Measurements from ENCODE around the gene ODAPH. TPM values are rescaled to one million over a fixed set of nuclear protein-coding genes. Genes with fewer than 3 reads are reported as not detected.
A peak's percentile ranks its signal among the peaks of the same experiment; 100 is the strongest.
"Not testable (repeated sequence)": the region's sequence is repeated elsewhere in the genome, so short reads cannot be mapped to it uniquely, and the experiment has no call there.

Gene ODAPH
- total RNA-seq, 1 donor from 2014 or later, result not detected

DNA sequence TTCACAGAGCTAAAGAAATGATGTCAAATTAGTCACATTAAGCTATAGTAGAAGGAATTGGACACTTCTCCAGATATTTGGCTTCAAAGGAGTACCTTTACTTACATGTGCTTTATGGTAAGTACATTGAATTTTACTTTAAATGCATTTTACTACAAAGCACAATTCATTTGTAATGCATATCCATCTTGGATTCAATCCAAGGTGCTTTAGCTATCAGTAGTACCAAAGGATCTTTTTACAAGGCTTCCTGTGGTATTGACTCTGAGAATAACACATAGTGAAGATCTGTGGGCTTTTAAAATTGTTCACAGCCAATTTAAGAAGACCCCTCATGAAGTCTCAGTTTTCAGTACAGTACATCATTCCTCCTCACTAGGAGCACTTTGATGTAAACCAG, 28.4 kb upstream of the ODAPH start:
- peaks cover 1% of the 10 kb centered on the region for H3K36me3 ChIP-seq (ENCODE audit: control insufficient read depth, insufficient read depth, low read length)
- TF ChIP-seq, protein P1, sequence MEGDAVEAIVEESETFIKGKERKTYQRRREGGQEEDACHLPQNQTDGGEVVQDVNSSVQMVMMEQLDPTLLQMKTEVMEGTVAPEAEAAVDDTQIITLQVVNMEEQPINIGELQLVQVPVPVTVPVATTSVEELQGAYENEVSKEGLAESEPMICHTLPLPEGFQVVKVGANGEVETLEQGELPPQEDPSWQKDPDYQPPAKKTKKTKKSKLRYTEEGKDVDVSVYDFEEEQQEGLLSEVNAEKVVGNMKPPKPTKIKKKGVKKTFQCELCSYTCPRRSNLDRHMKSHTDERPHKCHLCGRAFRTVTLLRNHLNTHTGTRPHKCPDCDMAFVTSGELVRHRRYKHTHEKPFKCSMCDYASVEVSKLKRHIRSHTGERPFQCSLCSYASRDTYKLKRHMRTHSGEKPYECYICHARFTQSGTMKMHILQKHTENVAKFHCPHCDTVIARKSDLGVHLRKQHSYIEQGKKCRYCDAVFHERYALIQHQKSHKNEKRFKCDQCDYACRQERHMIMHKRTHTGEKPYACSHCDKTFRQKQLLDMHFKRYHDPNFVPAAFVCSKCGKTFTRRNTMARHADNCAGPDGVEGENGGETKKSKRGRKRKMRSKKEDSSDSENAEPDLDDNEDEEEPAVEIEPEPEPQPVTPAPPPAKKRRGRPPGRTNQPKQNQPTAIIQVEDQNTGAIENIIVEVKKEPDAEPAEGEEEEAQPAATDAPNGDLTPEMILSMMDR (IDR thresholded peaks at IDR 0.05; ENCODE audit: insufficient read depth, low read length, severe bottlenecking), result no peak

DNA sequence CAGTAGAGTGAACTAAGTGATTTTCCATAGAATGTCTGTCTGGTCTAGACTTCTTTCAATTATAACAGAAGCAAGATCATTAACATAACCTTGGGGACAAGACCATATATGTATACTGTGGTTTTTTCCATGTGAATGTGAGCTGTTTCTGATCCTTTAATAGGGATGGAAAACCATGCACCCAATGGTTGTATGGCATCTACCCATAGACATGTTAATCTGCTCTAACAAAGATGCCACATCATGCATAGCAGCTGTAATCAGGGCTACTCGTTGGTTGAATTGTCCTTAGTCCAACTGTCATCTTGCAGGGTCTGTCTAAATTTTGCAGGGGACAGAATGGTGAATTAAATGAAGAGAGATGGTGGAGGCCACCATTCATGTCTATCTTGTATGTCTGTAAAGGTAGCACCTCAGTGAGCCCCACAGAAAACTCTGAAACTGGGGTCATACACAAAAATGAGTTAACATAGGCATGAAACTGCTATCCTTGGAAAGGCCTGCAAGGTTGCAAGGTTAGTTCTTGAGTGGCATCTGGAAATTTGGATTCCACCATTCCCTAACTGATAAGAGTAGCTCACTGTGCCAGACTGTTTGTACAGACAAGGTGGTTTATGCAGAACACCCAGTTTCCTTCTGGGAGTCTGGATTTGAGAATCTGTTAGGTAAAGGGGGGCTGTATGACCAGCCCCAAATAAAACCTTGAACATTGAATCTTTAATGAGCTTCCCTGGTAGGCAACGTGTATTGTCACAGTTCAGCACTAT, 25.1 kb upstream of the ODAPH start:
- Histone ChIP-seq H3K4me3 (ENCODE audit: low read depth, low read length) (no peak overlapping the region), H3K36me3 (ENCODE audit: control insufficient read depth, insufficient read depth, low read length) (peaks cover 1% of the 10 kb centered on the region), H3K27me3 (ENCODE audit: control insufficient read depth, insufficient read depth, low read length) (no peaks in the 10 kb centered on the region)
- DNase-seq (ENCODE audit: low read depth), result no peak
- TF ChIP-seq, protein P1 (IDR thresholded peaks at IDR 0.05; ENCODE audit: insufficient read depth, low read length, severe bottlenecking), result no peak
- FAIRE-seq, result no peak

More for the DNA sequence above, 28.4 kb upstream of the ODAPH start:
- DNase-seq (ENCODE audit: low read depth), result no peak
- Histone ChIP-seq H3K27me3 (ENCODE audit: control insufficient read depth, insufficient read depth, low read length) (no peaks in the 10 kb centered on the region), H3K4me3 (ENCODE audit: low read depth, low read length) (no peak overlapping the region)
- FAIRE-seq, result no peak

DNA sequence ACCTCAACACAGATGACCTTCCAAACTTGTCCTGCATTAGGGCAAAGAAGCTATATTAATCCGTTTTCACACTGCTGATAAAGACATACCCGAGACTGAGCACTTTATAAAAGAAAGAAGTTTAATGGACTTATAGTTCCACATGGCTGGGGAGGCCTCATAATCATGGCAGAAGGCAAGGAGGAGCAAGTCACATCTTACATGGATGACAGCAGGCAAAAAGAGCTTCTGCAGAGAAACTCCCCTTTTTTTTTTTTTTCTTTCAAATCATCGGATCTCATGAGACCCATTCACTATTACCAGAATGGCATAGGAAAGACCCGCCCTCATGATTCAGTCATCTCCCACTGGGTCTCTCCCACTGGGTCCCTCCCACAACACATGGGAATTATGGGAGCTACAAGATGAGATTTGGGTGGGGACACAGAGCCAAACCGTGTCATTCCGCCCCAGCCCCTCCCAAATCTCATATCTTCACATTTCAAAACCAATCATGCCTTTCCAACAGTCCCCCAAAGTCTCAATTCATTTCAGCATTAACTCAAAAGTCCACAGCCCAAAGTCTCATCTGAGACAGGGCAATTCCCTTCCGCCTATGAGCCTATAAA, 24.2 kb upstream of the ODAPH start:
- not testable (repeated sequence) for FAIRE-seq; H3K4me3 ChIP-seq (ENCODE audit: low read depth, low read length); H3K36me3 ChIP-seq (ENCODE audit: control insufficient read depth, insufficient read depth, low read length); H3K27me3 ChIP-seq (ENCODE audit: control insufficient read depth, insufficient read depth, low read length); DNase-seq (ENCODE audit: low read depth)

DNA sequence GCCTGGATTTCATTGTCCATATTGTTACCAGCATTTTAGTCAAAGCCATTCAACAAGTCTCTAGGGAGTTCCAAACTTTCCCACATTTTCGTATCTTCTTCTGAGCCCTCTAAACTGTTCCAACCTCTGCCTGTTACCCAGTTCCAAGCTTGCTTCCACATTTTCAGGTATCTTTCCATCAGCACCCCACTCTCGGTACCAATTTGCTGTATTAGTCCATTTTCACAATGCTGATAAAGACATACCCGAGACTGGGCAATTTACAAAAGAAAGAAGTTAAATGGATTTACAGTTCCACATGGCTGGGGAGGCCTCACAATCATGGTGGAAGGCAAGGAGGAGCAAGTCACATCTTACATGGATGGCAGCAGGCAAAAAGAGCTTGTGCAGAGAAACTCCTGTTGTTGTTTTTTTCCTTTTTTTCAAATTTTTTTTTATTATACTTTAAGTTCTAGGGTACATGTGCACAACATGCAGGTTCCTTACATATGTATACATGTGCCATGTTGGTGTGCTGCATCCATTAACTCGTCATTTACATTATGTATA, 22.5 kb upstream of the ODAPH start:
- not testable (repeated sequence) for H3K27me3 ChIP-seq (ENCODE audit: control insufficient read depth, insufficient read depth, low read length); FAIRE-seq; DNase-seq (ENCODE audit: low read depth); H3K4me3 ChIP-seq (ENCODE audit: low read depth, low read length); H3K36me3 ChIP-seq (ENCODE audit: control insufficient read depth, insufficient read depth, low read length)

DNA sequence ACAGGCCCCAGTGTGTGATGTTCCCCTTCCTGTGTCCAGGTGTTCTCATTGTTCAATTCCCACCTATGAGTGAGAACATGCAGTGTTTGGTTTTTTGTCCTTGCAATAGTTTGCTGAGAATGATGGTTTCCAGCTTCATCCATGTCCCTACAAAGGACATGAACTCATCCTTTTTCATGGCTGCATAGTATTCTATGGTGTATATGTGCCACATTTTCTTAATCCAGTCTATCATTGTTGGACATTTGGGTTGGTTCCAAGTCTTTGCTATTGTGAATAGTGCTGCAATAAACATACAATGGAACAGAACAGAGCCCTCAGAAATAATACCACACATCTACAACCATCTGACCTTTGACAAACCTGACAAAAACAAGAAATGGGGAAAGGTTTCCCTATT, 21.9 kb upstream of the ODAPH start:
- H3K27me3 ChIP-seq (ENCODE audit: control insufficient read depth, insufficient read depth, low read length); DNase-seq (ENCODE audit: low read depth); FAIRE-seq; H3K4me3 ChIP-seq (ENCODE audit: low read depth, low read length); H3K36me3 ChIP-seq (ENCODE audit: control insufficient read depth, insufficient read depth, low read length): not testable (repeated sequence)

DNA sequence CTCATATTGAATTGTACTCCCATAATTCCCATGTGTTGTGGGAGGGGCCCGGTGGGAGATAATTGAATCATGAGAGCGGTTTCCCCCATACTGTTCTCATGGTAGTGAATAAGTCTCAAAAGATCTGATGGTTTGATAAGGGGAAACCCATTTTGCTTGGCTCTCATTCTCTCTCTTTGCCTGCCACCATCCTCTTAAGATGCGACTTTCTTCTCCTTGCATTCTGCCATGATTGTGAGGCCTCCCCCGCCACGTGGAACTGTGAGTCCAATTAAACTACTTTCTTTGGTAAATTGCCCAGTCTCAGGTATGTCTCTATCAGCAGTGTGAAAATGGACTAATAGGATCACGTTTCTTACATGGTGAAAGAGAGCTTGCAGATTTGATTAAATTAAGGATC, 18.6 kb upstream of the ODAPH start:
- H3K27me3 ChIP-seq (ENCODE audit: control insufficient read depth, insufficient read depth, low read length); DNase-seq (ENCODE audit: low read depth); H3K4me3 ChIP-seq (ENCODE audit: low read depth, low read length); H3K36me3 ChIP-seq (ENCODE audit: control insufficient read depth, insufficient read depth, low read length); FAIRE-seq: not testable (repeated sequence)

DNA sequence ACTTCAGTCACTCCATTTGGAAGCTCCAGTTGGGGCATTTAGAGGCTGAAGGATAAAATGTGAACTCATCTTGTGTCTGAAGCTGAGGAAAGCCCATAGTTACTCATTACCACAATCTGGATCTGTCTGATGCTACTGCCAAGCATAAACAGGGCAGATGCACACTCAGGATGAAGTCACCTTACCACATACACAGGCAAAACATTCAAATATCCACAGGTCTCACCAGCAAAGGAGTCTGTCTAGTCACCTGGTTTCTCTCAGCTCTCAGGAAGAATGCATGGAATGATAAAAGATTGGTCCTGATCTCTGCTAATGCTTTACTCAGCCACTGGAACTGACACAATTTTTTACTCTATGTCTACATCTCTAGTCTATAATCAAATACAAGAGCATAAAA, 13.0 kb upstream of the ODAPH start:
- FAIRE-seq, result no peak
- DNase-seq (ENCODE audit: low read depth), result peak; percentile 98
- no peak overlapping the region for H3K4me3 ChIP-seq (ENCODE audit: low read depth, low read length)
- H3K36me3 ChIP-seq (ENCODE audit: control insufficient read depth, insufficient read depth, low read length), result peaks cover 1% of the 10 kb centered on the region
- TF ChIP-seq, protein P1 (IDR thresholded peaks at IDR 0.05; ENCODE audit: insufficient read depth, low read length, severe bottlenecking), result no peak
- H3K27me3 ChIP-seq (ENCODE audit: control insufficient read depth, insufficient read depth, low read length), result no peaks in the 10 kb centered on the region

DNA sequence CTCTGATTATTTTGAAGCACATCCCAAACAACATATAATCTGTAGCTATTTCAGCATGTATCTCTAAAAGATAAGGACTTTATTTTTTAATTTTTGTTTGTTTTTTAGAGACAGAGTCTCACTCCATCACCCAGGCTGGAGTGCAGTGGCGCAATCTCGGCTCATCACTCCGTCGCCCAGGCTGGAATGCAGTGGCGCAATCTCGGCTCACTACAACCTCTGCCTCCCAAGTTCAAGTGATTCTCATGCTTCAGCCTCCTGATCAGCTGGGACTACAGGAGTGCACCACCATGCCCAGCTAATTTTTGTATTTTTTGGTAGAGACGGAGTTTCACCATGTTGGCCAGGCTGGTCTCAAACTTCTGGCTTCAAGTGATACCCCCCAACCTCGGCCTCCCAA, 11.6 kb upstream of the ODAPH start:
- H3K27me3 ChIP-seq (ENCODE audit: control insufficient read depth, insufficient read depth, low read length); H3K36me3 ChIP-seq (ENCODE audit: control insufficient read depth, insufficient read depth, low read length); DNase-seq (ENCODE audit: low read depth); H3K4me3 ChIP-seq (ENCODE audit: low read depth, low read length); FAIRE-seq: not testable (repeated sequence)

Data from bronchial epithelial cell (primary cell).